ENCODE results near the gene ATXN7L1. TPM values are rescaled to one million over a fixed set of nuclear protein-coding genes. Genes with fewer than 3 reads are reported as not detected.

The ATXN7L1 gene
- total and polyA plus RNA-seq, 2 of the 8 experiments (the other 6 are each of a cell fraction or from before 2014, with no cell fraction given), result 14.3 to 34.0 TPM

GRCh38 chr7:105748701-105749100, 127.7 kb downstream of the ATXN7L1 start:
- peak; percentile 77 for FAIRE-seq
- no peaks in the 10 kb centered on the region for H3K9me3 ChIP-seq (ENCODE audit: insufficient read depth in 2 of 2, low read depth in 1 of 2, low read length in 1 of 2)

More at GRCh38 chr7:105748701-105749100, 127.7 kb downstream of the ATXN7L1 start:
- Histone ChIP-seq H2AFZ (ENCODE audit: low read length) (no peak overlapping the region), H3K4ac (replicated peaks; ENCODE audit: insufficient read length, low read depth, low read length) (peak overlapping the region; percentile 0), H3K23me2 (ENCODE audit: low read depth, low read length) (no peaks in the 10 kb centered on the region), H3K27me3 (replicated peaks in 1 of 4; ENCODE audit: control insufficient read depth in 3 of 4, extremely low read depth in 1 of 4, insufficient read depth in 3 of 4, low read length in 3 of 4) (no peaks in the 10 kb centered on the region), H2BK12ac (ENCODE audit: low read depth, low read length) (0 out of 2 replicates have a peak overlapping the region, but pooled peaks have one; percentile 5), H4K8ac (ENCODE audit: extremely low read depth, insufficient read depth, low read length) (peak overlapping the region; percentile 61; the same call in 1 of the 2 replicates), H2BK20ac (ENCODE audit: low read length) (no peak overlapping the region), H4K5ac (ENCODE audit: insufficient read length, low read depth, low read length) (peak overlapping the region; percentile 61), H3K56ac (replicated peaks; ENCODE audit: insufficient read length, low read depth, low read length) (no peak overlapping the region), H2BK15ac (ENCODE audit: low read length) (no peak overlapping the region), H3K4me1 (replicated peaks in 1 of 4; ENCODE audit: control insufficient read depth in 3 of 4, insufficient read depth in 4 of 4, low read length in 3 of 4) (peaks cover 0 to 13% (median 6%) of the 10 kb centered on the region in 4 experiments; a peak in 6 of 7 replicates), H3K9ac (replicated peaks in 1 of 4; ENCODE audit: extremely low read depth in 1 of 4, low read depth in 3 of 4, low read length in 3 of 4) (no peak overlapping the region), H3K23ac (ENCODE audit: insufficient read length) (no peak overlapping the region), H2BK5ac (ENCODE audit: low read depth, low read length) (no peak overlapping the region; the same call in 1 of the 2 replicates), H4K91ac (replicated peaks; ENCODE audit: insufficient read length, low read length) (no peak overlapping the region), H3K18ac (ENCODE audit: extremely low read depth, low read length) (peak overlapping the region; percentile 3; the same call in 1 of the 2 replicates), H2BK120ac (replicated peaks; ENCODE audit: low read depth, low read length) (no peak overlapping the region), H2AK5ac (ENCODE audit: low read depth, low read length) (no peak overlapping the region), H3K14ac (ENCODE audit: insufficient read length) (no peak overlapping the region), H3K4me2 (ENCODE audit: insufficient read depth in 1 of 2, low read depth in 2 of 2, low read length in 2 of 2) (no peak overlapping the region), H3K79me2 (ENCODE audit: control insufficient read depth in 1 of 2, insufficient read depth in 2 of 2, low read length in 2 of 2) (no peaks in the 10 kb centered on the region), H3K36me3 (ENCODE audit: control insufficient read depth in 2 of 4, insufficient read depth in 4 of 4, low read length in 3 of 4) (no peaks in the 10 kb centered on the region; a peak in 2 of 8 replicates), H4K20me1 (replicated peaks in 1 of 2; ENCODE audit: control insufficient read depth in 1 of 2, insufficient read depth in 2 of 2, low read length in 2 of 2) (peaks cover 0 to 2% of the 10 kb centered on the region in 2 experiments), H3K4me3 (ENCODE audit: extremely low read depth in 1 of 4, insufficient read depth in 2 of 4, low read depth in 3 of 4, low read length in 4 of 4) (no peak overlapping the region), H3K79me1 (ENCODE audit: low read depth, low read length) (no peaks in the 10 kb centered on the region; the same call in 1 of the 2 replicates), H3K27ac (ENCODE audit: low read depth, low read length) (peak overlapping the region; percentile 49; the same call in 1 of the 2 replicates)
- DNase-seq (ENCODE audit: low read depth in 1 of 2, low spot score in 2 of 2), result no peak
- WGBS, 2 experiments (ENCODE audit: extremely low coverage in 1 of 2, insufficient coverage in 1 of 2, insufficient read length in 1 of 2, insufficient replicate concordance in 2 of 2, low coverage in 1 of 2, low lambda C conversion rate in 2 of 2, missing lambda C conversion rate in 1 of 2), result 68% methylated on average over 4 of the region's 4 CpGs; no CpG with 5 or more reads in 1 of the 2 experiments
- ChIA-PET POLR2A (ENCODE audit: partially characterized antibody) (interaction anchor here (1.0 to 1.6 kb wide), 4 partner anchors 9 to 125 kb away, joined by 3 to 5 read pairs (median 4); no protein-coding TSS in a partner anchor), CTCF (ENCODE audit: partially characterized antibody) (interaction anchor here (0.6 to 22.6 kb wide), 23 partner anchors 8 to 293 kb away, joined by 3 to 307 read pairs (median 4); no protein-coding TSS in a partner anchor)
- no peak for TF ChIP-seq SP2 (IDR thresholded peaks at IDR 0.05; ENCODE audit: low read length)
- peak in 1 of 3 experiments; percentile 22; a peak in 1 of 4 replicates for TF ChIP-seq CTCF (IDR thresholded peaks at IDR 0.05; ENCODE audit: control extremely low read depth in 1 of 3, insufficient read depth in 1 of 3, low read depth in 1 of 3, low read length in 3 of 3)
- TF ChIP-seq TEAD4 (IDR thresholded peaks at IDR 0.05; ENCODE audit: low read depth, low read length), result peak; percentile 26
- TF ChIP-seq SIRT6 (IDR thresholded peaks at IDR 0.05; ENCODE audit: low read length), result no peak
- TF ChIP-seq RAD21 (IDR thresholded peaks at IDR 0.05 in 1 of 2, conservative IDR thresholded peaks at IDR 0.05 in 1 of 2; ENCODE audit: low read depth in 2 of 2, low read length in 2 of 2), result peak; percentile 24 to 44; a peak in 3 of 4 replicates

Measured in H1 (cell line).